Urothelium cell line (cell line): ENCODE results near the gene TMEM191C.
"Not testable (repeated sequence)": the region's sequence is repeated elsewhere in the genome, so short reads cannot be mapped to it uniquely, and the experiment has no call there.

Source experiments
- DNase-seq: peaks from one replicate; pipeline ENCODE4 v3.0.0; 2011; ENCODE audit warnings: low spot score, mixed read lengths
- FAIRE-seq: peaks from 2 replicates; lab custom pipeline; 2011; peaks lifted over from hg19 to GRCh38; lab: Jason Lieb, UNC

The TMEM191C gene

DNA sequence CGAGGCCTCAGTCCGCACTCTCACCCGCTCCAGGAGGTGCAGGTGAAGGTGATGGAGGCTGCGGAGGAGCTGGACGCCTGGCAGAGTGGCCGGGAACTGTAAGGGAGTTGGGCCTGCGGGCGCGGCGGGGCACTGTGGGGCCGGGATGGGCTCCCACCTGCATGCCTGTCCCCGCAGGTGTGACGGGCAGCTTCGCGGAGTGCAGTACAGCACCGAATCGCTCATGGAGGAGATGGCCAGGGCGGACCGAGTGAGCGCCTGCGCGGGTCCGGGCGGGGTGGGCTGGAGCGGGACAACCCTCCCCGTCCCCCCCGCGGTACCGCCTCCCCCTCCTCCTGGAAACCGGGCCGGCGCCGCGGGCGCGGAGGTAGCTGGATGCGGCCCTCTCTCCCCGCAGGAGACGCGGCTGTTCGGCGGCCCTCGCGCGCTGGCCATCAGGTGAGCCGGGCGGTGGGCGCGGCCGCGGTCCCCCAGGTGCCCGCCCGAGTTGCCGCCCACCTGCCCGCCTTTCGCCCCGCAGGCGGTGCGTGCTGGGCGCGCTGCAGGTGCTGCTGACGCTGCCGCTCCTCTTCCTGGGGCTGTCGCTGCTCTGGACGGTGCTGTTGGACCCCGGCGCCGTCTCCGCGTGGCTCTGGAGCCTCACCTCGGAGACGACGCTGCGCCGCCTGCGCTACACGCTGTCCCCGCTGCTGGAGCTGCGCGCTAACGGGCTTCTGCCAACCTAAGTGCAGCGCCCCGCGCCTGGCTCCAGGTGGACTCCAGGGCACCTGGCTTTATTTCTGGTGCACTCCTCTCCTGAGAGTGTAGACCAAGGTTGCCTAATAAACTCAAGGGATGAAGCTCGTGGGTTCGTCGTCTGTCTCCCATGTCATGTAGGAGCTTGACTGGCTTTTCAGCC lies 2.2 kb downstream of the TMEM191C start:
- not testable (repeated sequence) for DNase-seq, FAIRE-seq

DNA sequence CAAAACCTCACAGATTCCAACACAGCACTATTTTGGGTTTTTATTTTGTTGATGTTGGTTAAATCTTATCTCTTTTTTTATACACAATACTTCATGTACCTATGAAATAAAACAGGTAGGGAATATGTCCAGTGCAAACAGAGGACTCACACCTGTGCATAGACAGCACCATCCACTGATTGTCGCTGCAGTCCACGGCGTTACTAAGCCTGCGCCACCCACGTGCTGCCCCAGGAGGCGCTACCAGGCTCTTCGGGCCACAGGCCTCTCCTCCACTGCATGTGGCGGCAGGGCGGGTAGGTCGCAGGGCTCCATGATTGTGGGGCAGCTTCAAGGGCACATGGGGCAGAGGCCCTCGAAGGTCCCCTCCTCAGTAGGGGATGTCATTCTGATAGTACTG lies 5.8 kb downstream of the TMEM191C start:
- not testable (repeated sequence) for DNase-seq, FAIRE-seq

DNA sequence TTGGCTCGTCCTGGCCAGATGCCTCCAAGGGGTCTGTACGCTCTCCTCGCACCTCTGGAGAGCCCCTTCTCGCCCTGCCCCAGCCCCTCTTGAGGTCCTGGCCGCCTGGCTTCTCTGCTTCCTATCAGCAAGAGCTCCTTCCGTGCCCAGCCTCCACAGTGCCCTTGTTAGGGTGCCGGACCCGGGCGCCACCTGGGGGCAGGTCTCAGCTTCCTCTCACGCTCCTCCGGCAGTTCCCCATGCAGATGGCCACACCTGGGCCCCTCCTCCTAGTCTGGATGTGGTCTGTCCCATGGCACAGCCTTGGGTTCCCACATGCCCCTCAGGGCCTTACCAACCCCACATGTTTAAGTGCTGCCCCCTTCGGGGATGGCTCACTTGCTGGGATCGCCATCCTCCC lies 6.5 kb downstream of the TMEM191C start:
- not testable (repeated sequence) for FAIRE-seq, DNase-seq

DNA sequence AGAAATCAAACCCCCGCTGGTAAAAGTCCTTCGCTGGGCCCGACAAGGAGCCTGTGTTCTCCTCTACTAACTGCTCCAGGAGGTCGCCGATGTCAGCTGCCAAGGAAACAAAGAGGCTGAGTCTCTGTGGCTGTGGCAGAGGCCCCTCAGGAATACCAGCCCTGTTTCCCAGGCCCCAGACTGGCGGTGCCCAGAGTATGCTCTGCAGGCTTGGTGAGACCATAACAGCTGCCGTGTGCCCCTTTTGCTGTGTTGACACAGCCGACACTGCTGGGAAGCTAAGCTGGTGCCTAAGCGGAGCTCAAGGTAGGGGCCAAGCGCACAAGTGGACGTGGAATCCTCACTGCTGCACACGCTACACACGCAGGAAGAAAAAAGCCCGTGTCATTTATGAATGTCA lies 16.9 kb downstream of the TMEM191C start:
- not testable (repeated sequence) for FAIRE-seq, DNase-seq

DNA sequence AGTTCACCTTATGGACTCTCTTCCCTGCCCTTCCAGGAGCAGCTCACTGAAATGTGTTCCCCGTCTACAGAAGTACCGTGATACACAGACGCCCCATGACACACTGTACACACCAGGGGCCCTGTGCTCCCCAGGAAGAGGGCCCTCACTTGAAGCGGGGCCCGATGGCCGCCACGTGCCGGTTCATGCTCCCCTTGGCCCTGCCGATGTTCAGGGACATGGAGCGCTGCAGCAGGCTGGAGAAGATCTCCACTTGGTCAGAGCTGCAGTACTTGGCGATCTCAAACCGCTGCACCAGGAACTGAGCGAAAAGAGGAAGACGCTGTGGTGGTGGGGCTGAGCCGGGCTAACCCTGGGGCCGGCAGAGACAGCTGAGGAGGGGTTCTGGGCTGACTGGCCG lies 20.5 kb downstream of the TMEM191C start:
- not testable (repeated sequence) for FAIRE-seq, DNase-seq

DNA sequence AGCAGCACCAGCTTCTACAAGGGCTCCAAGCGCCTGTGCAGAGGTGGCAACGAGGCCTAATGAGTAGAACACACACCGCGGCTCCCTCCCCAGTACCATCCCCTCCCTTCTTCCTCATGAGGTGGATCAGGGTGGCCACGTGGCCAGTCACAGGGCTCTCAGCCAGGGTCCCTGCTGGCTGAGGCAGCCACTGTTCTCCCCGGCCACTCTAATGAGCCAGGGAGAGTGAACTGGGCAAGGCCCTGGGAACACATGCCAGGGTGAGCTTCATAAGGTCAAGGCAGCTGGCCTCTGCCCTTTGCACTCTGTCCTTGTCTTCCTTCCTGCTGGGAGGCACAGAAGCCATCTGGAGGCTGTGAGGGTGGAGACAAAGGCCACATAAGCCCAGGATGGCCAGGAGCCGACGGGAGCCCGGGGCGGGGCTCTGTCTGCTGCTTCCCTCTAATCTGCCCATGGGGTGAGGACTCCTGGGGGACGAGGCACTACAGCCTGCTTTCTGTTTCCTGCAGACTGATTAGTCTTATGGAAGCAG lies 22.0 kb downstream of the TMEM191C start:
- DNase-seq, FAIRE-seq: not testable (repeated sequence)

DNA sequence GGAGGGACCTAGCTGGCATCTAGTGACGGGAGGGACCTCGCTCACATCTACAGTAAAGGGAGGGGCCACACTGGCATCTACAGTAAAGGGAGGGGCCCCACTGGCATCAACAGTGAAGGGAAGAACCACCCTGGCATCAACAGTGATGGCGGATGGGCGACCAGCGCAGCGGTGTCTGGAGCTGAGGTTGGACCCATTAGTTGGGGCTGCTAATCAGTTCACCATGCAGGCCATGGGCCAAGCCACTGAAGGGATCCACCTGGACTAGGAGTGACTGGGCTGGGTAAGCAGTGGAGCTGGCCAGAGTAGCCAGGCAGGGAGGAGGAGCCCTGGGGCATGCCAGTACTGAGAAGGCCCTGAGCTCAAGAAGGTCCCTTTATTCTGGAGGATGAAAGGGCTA lies 23.4 kb downstream of the TMEM191C start:
- not testable (repeated sequence) for DNase-seq, FAIRE-seq

DNA sequence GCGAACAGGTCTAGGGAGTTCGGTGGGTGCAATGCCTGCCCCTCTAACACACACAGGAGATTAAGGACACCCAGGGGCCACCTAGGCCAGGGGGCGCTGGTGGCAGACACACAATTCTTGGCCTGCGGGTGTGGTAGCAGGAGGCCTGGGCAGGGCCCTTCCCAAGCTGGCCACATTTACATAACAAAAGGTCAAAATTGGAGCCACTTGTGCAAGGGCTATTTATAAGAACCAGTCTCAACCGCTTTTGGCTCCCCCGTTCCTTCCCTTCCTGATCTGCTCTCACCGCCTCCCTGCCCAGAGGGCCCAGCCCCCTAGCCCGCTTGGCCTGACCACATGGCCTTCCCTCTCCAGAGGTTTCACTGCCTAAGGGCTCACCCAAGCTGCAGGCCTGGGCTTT lies 25.1 kb downstream of the TMEM191C start:
- FAIRE-seq = not testable (repeated sequence)

DNA sequence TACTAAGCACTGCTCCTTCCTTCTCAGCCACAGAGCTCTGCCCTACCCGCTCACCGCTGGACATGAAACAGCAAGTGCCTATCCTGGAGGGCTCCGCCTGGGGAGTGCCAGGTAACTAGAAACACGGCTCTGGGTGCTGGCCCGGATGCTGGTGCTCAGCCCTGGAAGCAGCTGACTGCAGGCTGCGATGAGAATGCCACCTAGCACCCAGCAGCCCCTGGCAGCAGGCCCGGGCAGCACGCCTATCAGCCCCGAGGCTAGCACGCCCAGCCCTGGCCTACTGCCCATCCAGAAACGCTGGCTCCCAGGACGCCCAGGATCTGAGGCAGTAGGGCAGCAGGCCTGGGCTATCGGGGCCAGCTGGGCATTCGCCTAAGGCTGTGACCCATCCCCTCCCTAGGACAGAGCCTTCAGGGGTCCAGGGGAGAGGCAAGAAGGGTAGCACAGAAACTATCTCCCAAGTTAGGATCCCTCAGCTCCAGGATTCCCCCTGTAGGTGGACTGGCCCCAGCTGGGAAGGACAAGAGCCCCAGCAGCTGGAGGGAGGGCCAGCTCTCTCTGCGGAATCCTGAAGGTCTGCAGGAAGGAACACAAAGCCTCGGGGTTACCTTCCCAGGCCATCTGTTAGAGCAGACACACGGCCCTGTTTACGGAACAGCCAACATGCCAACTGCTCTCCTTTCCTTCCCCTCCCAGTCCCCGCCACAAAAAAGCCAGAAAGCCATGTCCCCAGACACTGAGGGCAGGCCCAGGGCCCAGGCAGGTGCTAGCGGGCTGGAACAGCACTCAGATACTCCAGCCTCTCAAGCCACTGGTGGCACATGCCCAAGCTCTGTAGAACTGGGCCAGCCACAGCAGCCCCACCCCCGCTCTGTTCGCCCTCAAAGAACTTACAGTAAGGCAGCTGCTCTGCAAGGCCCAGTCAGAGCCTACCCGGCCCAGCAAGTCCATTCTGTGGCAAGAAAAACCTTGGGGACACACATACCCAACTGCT lies 26.9 kb downstream of the TMEM191C start:
- DNase-seq, FAIRE-seq: not testable (repeated sequence)

More for the DNA sequence above, 25.1 kb downstream of the TMEM191C start:
- not testable (repeated sequence) for DNase-seq

DNA sequence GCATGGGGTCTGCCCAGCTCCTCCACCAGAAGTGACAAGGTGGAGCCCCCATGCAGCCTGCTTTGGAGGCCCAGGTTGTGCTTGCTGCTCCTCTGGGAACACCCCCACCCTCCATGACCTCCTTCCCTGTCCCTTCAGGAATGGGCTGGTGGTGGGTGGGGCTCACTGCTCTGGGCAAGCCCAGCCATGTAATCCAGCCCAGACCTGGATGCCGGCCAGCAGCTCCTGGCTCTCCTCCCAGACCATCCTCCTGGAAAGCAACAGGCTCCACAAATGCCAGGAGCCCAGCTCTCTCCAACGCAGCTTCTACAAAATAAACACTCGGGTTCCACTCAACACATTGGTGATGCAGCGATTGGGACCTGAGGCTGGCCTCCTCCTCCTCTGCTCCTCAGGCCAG lies 30.8 kb downstream of the TMEM191C start:
- not testable (repeated sequence) for DNase-seq, FAIRE-seq

DNA sequence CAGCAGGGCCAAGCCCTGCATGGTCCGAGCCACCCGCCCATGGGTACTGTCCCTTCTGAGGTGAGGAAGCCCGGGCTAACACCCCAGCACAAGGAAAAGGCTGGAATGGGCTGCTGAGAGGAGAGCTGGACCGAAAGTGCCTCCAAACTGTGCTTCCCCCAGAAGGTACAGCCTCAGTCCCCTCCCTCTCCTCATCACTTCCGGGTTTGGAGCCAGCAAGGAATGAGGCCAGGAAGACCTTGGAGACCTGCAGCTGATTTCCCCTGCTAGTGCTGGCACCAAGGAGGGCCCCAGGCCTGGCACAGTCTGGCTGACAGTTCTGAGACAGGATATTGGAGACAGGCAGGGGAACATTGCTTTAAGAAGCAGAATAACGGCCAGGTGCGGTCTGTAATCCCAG lies 31.3 kb downstream of the TMEM191C start:
- DNase-seq, FAIRE-seq: not testable (repeated sequence)

DNA sequence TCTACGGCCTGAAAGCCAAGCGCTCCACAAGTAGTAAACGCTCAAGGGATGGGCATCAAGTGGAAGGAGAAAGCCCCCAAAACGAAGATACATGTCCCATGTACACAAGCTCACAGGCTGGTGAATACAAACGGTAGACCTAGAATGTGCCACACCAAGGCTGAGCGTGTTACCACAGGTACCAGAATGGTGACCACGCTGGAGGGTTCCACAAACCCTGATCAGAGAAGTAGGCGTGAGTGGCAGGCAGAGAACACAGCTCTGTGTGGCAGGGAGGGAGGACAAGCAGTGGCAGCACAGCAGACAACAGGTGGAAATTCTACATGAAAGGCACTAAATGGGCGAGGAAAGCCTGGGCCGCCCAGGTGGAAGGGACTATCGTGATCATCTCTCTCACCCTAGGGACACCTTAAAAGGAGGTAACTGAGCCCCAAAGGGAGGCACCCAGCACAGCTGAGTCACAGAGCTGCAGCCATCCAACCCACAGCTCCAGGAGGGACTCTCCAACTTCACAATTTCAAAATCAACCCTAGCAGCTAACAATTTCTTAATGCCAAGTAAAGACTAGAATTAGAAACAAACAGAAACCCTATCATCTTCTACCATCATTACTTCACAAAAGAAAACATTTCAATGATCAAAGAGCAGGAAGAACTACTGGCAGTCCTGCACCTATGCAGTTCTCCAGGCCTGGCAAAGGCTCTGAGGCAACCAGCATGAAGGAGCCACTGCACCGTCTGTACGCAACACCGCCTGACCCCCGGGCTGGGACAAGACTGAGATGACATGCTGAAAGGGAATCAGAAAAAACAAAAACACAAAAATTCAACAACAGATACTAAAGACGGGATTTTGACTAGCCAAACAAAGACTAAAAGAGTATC lies 32.7 kb downstream of the TMEM191C start:
- not testable (repeated sequence) for FAIRE-seq, DNase-seq

DNA sequence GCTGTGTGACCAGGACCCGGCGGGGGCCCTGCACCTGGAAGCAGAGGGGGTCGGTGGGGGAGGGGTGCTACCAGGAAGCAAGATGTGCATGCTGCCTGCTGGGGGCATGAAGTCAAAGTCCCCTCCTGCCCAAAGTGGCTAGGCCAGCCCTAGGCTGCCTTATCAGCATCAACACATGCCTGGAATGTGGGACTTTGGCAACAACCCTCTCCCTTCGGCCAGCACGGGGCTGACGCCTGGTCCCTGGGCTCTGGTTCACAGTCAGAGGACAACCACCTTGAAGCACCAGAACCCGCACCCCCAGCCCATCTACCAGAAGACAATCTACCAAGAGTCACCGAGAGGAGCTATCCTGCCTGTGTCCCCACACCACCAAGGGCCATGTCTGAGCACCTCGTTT lies 43.2 kb downstream of the TMEM191C start:
- not testable (repeated sequence) for DNase-seq, FAIRE-seq

DNA sequence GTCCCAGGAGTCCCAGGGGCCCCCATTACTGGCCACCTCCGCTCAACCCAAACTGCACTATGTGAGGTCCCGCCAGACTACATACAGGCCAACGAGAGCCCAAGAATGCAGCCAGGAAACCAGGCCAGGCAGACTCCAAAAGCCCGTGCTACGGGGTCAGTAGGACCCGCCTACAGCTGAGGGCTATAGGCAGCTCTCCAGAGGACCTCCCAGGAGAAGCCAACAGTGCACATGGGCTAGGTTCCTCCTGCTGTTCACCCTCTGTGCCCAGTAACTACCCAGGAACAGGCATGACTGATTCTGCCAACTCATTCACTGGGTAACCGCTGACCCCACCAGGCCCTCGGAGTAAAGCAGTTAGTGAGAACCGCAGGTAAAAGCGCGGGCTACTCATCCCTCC lies 44.8 kb downstream of the TMEM191C start:
- not testable (repeated sequence) for FAIRE-seq, DNase-seq

DNA sequence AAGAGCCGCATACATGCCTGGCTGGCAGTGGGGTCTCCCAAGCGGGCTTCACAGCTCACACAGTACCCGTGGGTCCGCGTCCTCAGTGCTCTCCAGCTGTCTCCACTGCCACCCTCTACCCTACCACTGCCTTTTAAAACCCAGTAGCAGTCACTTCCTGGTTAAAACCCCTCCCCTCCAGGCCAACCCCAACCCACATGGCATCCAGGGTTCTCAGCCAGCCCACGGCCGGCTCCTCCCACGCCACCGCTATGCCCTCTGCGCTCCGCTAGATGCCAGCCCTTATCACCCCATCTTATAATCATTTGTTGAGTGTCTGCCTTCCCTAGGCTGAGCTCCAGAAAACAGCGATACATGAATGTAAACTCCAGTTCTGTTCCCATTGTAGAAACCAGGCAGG lies 46.9 kb downstream of the TMEM191C start:
- not testable (repeated sequence) for FAIRE-seq, DNase-seq

DNA sequence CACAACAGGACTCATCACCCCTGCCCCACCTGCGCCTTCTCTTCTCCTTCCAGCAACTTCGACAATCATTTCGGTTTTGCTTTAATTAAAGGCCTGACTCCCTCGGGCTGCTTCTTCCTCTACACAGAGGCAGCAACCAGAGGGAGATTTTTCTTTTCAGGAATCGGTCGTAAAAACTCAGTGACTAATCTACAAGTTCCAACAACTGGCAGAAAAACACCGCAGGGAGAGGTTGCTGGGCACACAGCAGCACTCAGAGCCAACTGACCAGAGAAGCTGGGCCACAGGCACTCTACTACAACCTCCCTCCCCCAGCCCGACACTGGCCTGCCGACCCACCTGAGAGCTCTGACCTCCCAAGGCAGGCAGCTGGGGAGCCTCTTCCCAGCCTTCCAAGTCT lies 48.0 kb downstream of the TMEM191C start:
- FAIRE-seq, DNase-seq: not testable (repeated sequence)

DNA sequence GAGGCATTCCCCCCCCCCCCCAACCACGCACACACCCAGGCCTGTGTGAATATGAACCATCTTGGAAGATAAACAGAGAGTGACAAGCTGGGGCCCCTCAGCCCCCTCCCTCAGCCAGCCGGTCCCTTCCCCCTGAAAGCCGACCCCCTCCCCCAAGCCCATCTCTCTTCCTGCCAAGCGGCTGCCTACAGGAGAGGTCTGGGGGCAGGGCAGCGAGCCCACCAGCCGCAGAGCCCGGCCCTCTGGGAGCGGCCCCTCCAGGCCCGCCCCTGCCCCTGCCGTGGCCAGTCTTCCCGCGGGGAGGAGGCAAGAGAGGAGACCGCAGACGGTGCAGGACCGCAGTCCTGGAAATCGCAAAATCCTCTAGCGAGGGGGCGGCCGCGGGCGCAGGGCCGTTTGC lies 49.3 kb downstream of the TMEM191C start:
- not testable (repeated sequence) for DNase-seq, FAIRE-seq

DNA sequence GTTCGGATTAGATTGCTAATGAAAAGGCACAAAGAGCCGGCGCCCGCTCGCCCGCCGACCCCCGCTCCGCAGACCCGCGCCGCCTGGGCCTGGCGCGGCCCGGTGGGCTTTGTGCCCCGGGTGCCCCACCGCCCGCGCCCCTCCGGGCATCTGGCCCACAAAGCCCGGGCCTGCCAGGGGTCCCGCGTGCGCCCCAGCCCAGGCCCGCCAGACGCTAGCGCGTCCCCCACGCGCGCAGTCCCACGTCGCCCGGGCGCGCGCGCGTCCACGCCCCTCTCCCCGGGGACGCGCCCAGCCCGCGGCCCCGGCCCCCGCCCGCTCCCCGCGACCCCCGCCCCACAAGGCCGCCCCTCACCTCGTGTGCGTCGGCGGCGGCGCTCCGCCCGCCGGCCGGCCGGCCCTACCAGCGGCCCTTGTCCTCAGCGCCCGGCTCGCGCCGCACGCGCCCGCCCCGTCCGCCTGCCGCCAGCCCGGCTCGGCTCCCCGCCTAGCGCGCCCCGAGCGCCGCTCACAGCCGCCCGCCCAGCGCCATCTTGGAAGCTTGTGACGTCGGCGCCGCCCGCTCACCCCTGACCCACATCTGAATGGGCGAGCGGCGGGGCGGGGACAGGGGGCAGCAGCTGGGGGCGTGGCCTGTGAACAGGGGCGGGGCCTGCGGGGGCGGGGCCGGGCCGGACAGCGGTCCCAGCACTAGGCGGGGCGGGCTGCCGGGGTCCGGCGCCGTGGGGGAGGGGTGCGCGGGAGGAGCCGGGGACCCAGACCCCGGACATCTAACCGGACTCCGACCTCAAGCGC lies 50.0 kb downstream of the TMEM191C start:
- DNase-seq, FAIRE-seq: not testable (repeated sequence)
